ENCODE data around the gene C1orf56.

The C1orf56 gene, protein sequence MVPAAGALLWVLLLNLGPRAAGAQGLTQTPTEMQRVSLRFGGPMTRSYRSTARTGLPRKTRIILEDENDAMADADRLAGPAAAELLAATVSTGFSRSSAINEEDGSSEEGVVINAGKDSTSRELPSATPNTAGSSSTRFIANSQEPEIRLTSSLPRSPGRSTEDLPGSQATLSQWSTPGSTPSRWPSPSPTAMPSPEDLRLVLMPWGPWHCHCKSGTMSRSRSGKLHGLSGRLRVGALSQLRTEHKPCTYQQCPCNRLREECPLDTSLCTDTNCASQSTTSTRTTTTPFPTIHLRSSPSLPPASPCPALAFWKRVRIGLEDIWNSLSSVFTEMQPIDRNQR

DNA sequence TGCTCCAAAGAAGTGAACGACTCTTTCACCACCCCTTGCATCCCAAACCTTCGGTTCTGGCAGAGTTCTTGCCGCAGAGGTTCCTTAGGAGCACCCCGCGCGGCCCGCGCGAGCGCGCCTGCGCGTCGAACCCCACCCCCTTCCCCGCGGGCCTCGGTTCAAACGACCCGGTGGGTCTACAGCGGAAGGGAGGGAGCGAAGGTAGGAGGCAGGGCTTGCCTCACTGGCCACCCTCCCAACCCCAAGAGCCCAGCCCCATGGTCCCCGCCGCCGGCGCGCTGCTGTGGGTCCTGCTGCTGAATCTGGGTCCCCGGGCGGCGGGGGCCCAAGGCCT, at the start of gene C1orf56:
C1orf56 (plus strand) TSS at position 161 of the 334 bp plus-strand sequence; CDS start at position 258, 97 bp downstream.
- intact Hi-C loops (cut with DNase I) = no loop called here
- peak; percentile 37 to 89 (median 79) for DNase-seq

- intact Hi-C loops (cut with DNase I) = no loop called here
- no peak for DNase-seq
Observed at GRCh38 chr1:150997949-150998348, 49.6 kb upstream of the C1orf56 start.

GRCh38 chr1:150999051-150999674, 48.4 kb upstream of the C1orf56 start:
- intact Hi-C loops (cut with DNase I) = no loop called here
- DNase-seq = peak in 20 of 42 donors; percentile 21 to 73 (median 42)

DNA sequence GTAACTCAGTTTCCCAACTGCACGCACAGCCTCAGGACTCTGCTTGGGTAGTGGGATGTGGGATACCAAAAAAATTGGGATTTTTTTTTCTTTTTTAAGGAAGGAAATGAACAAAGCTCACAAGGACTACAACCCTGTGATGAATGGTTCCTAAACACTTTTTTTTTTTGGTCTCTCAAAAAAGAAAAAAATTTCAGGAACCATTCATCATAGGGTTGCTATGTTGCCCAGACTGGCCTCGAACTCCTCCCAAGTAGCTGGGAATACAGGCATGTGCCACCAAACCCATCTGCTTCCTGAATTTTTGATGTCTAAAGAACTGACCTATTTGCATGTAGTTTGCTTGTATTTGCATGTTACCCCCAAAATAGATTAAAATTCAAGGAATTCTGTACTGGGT, 47.6 kb upstream of the C1orf56 start:
- intact Hi-C loops (cut with DNase I) = no loop called here
- no peak for DNase-seq

DNA sequence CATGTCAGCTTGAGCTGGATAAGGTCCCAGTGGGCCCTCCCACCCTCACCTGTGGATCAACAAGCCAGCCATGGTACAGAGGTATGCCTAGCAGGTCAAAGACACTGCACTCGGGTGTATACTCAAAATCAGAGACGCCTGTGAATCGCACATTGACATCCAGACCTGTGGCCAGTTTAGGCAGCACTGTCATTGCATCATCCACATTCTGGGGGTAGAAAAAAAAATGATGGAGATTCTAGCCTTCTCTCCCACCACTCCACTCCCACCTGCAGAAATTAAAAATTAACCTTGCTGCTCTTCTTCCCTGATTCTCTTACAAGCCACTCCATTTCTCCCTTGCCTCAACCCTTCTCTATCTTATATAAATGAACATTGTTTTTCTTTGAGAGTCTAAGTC, 47.1 kb upstream of the C1orf56 start:
- intact Hi-C loops (cut with DNase I) = no loop called here
- no peak for DNase-seq

DNA sequence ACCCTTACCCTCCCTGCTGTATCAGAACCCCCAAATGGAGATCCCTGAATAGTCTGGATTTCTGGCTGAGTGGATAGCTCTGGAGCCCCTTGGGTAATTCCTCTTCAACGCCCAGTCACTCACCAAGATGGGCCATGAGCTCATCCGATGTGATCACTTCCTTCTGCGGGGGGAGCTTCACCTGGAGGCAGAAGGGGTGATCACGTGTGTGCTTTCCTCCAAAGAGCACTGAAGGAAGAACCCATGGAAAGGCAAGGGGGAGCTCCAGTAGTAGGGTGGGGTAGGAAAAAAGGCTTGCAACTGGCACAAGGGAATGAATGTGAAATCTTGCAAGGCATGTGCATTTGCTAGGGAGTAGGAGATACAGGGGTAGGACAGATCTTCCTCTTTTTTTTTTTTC, 45.9 kb upstream of the C1orf56 start:
- DNase-seq = no peak
- intact Hi-C loops (cut with DNase I) = no loop called here

GRCh38 chr1:151002051-151002450, 45.5 kb upstream of the C1orf56 start:
- intact Hi-C loops (cut with DNase I) = no loop called here
- no peak for DNase-seq

DNA sequence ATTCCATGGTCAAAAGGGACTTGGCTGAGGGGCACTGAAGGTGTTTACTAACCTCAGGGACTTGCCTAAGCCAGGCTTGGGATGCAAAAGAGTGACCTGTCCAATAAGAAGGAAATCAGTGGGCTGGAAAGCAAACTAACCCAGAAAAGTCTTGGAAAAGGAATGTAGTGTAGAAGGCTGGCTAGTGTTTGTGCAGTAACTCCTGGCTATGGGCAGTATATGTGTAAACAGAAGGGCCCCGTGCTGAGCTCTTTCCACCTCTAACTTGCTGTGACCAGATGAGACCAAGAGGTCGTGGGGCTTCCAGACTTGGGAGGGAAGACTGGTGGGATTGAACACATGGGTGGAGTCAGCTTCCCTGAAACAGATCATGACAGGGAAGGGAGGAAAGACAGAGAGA, 44.9 kb upstream of the C1orf56 start:
- intact Hi-C loops (cut with DNase I) = no loop called here
- no peak for DNase-seq

- DNase-seq = no peak
- intact Hi-C loops (cut with DNase I) = no loop called here
Observed at GRCh38 chr1:151003180-151003579, 44.4 kb upstream of the C1orf56 start.

DNA sequence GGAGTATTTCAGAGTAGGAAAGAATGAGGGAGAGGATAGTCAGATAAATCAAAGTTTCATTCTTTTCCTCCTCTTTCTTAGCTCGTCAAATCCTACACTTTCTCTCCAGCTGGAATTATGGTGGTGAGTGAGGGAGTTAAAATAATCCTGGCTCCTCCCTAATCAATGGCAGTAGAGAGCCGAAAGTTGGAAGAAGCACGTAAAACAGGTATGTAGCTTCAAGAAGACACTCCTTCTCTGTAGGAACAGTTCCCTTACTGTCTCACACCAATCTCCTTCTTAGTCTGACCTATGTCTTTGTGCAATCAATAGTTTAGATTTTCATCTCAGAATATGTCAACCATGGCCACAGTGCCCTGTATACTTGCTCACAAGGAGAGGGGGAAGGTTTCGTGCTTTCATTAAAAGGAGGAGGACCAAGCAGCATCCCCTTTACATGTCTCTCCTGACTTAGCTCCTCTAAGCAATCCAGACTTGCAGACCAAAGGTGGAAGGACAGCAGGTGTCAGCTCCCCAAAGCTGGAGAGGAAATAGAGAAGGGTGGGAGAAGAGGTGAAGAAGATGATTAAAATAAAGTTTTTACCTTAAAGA, 41.7 kb upstream of the C1orf56 start:
- DNase-seq = no peak

DNA sequence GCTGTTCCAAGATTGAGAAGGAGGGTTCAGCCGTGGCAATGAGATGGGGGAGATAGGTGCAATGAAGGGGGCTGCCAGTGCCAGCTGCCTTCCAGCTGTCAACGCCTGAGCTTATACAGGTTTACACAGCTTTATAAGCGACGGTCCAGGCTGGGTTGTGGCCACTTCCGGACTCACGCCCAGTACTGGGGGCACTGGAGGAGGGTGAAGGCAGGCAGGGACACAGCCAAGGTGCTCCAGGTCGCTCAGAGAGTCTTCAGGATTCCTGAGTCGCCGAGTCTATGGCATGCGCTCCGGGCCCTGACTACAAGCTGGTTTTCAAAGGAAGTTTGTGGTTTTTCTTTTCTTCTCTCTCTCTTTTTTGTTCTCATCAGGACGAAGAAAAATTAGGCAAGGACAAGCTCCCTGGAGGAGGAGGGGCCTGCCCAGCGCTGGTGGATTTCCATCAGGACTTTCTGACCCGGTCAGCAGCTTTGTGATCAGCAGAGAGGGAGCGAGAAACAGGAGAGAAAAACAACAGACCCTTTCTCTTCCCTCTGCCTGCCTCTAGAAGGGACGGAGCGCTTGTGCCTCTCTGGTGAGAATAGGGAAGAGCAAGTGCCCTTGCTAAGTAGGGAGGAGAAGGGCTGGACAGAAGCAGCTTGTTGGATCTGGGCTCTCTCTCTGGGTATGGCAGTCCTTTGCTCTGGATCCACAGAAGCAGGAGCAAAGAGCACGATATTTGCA, 41.1 kb upstream of the C1orf56 start, which contains the start of gene MINDY1:
MINDY1 (minus strand) TSS at position 576 of the 726 bp plus-strand sequence. CDS start 4,285 bp downstream, outside the sequence.
- intact Hi-C loops (cut with DNase I) = no loop called here

More for the DNA sequence above, 41.7 kb upstream of the C1orf56 start:
- intact Hi-C loops (cut with DNase I) = no loop called here

DNA sequence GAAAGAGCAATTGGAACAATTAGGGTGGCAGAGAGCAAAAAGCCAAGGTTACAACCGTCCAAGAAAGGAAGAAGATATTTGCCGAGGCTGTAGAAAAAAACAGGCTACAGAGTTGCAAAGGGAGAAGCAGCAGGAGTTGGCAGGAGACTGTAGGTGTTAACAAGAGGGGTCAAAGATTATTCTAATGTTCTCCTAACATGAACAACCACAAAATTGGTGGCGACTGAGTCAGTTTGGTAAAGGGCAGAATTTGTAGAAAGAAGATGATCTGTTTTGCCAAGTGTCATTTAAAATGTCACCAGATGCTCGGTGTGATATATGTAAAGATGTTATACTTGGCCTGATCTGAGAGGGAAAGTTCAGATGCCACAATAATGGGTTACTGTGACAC, 39.7 kb upstream of the C1orf56 start:
- intact Hi-C loops (cut with DNase I) = no loop called here
- no peak for DNase-seq

More for the DNA sequence above, 41.1 kb upstream of the C1orf56 start, which contains the start of gene MINDY1:
- peak; percentile 60 to 93 (median 82) for DNase-seq

- peak; percentile 90 to 98 (median 97) for DNase-seq
- intact Hi-C loops (cut with DNase I) = no loop called here
Observed at GRCh38 chr1:151008244-151009205, 39.0 kb upstream of the C1orf56 start, which contains the start of gene PRUNE1. TSS of gene PRUNE1 (plus strand) at chr1:151008449. CDS start at chr1:151008633, 184 bp downstream.

- intact Hi-C loops (cut with DNase I) = no loop called here
- DNase-seq = no peak
Observed at GRCh38 chr1:151009206-151009587, 38.4 kb upstream of the C1orf56 start.

DNA sequence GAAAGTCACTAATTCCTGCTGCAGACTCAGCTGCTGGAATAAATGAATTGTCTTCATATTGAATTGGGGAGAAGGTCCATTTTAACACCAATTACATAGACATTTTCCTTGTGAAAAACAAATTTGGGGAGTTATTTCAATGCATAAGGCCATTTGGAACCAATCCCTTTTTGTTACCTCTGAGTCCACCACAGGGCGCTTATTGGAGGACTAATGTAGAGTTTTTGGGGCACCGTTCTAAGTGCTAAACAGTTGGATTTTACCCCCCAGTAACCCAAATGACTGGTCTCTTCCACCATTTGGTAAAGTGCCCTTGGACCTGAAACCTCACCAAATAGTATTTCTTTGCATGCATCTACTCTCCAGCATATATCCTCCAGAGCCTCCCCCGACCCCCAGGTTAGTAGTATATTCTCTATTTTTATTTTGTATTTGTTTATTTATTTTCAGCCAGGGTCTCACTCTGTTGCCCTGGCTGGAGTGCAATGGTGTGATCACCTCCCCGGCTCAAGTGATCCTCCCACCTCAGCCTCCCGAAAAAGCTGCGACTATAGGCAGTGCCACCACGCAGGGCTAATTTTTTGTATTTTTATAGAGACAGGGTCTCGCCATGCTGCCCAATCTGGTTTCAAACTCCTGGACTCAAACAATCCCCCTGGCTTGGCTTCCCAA, 37.7 kb upstream of the C1orf56 start:
- intact Hi-C loops (cut with DNase I) = no loop called here
- no peak for DNase-seq

GRCh38 chr1:151010346-151010726, 37.2 kb upstream of the C1orf56 start:
- DNase-seq = no peak
- intact Hi-C loops (cut with DNase I) = no loop called here

DNA sequence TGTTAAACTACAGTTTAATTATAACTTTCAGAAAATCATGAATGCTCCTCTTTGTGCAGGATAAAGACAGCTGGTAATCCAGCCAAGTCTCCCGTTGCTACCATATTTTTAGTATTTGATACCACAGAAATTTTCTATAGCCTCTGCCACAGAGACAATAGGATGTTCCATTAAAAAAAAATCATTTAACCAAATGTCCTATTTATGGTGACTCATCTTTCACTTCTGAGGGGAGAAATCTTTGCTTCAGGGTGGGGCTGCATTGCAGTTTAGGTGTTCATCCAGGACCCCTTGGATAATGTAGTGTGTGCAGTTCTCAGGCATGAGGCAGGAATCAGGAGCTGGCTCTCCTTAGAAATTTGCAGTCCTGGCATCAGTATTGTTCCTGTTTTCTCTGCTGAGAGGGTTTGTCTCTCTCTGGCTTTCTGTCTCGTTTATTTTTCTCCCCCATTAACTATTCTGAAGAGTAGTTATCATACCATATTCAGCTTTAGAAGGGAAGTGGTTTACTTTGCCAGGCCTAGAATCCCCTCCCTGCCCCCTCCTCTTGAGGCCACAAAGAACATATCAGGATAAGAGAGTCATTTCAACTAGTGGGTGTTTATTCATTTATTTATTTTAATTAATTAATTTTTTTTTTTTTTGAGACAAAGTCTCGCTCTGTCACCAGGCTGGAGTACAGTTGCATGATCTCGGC, 36.2 kb upstream of the C1orf56 start:
- intact Hi-C loops (cut with DNase I) = no loop called here
- no peak for DNase-seq

Measured in head of caudate nucleus (tissue), 42 donors.